Vagina (tissue), 2 donors: ENCODE results near the gene SLC19A1. TPM values are rescaled to one million over a fixed set of nuclear protein-coding genes. Genes with fewer than 3 reads are reported as not detected.

ENCODE experiments used
- DNase-seq, 2 donors: peaks; one replicate each; pipeline ENCODE4 v3.0.0-alpha.2; 2017; ENCODE audit errors: extremely low spot score in 2 of 2
- H3K27ac ChIP-seq: fragments of 200-600 bp; sonication (generic); one replicate; pipeline ENCODE4 v1.5.1; 2019
- H3K27me3 ChIP-seq: fragments of 200-600 bp; sonication (generic); one replicate; pipeline ENCODE4 v1.5.1; 2019
- H3K36me3 ChIP-seq, 2 donors: fragments of 200-600 bp; sonication (generic); one replicate each; pipeline ENCODE4 v1.5.1; 2017 to 2019
- H3K4me1 ChIP-seq: fragments of 200-600 bp; sonication (generic); one replicate; pipeline ENCODE4 v1.5.1; 2019
- H3K4me3 ChIP-seq, 2 donors: fragments of 200-600 bp; sonication (generic); 1 replicate in 1 of 2; 2 replicates in 1 of 2; pipeline ENCODE4 v1.5.1; 2016 to 2019
- H3K9me3 ChIP-seq: fragments of 200-600 bp; sonication (generic); one replicate; pipeline ENCODE4 v1.5.1; 2019
- CTCF ChIP-seq, 3 experiments: fragments of 450-650 bp in 2 of 3; fragments of 200-600 bp in 1 of 3; sonication (generic) in 1 of 3; IDR thresholded peaks; one replicate each; pipeline ENCODE4 v1.5.1; 2017 to 2019; ENCODE audit warnings: antibody characterized with exemption in 3 of 3, mild to moderate bottlenecking in 2 of 3, moderate library complexity in 2 of 3
- POLR2A ChIP-seq, 2 donors: fragments of 450-650 bp; IDR thresholded peaks; one replicate each; pipeline ENCODE4 v1.6.1; 2017; ENCODE audit warnings: antibody characterized with exemption in 2 of 2, mild to moderate bottlenecking in 2 of 2, moderate library complexity in 2 of 2
- POLR2AphosphoS5 ChIP-seq, 2 donors: sonication (generic); formaldehyde crosslinking; IDR thresholded peaks; one replicate each; pipeline ENCODE4 v1.9.0; 2017; ENCODE audit warnings: antibody characterized with exemption in 2 of 2, mild to moderate bottlenecking in 2 of 2, low read depth in 1 of 2; ENCODE audit not compliant: insufficient read depth in 1 of 2
- intact Hi-C: fragments of 100-400 bp; cut with DNase I; formaldehyde crosslinking; loops from one replicate; pipeline ENCODE4 v1.15.1; 2023
- total RNA-seq: library from RNA; depleted of rRNA; stranded (reverse); fragments of >200 nt; gene quantifications from one replicate; pipeline ENCODE4 v1.2.3, GENCODE V29; 2016

Gene SLC19A1
- total RNA-seq, 1 donor from 2014 or later = 4.9 TPM

DNA sequence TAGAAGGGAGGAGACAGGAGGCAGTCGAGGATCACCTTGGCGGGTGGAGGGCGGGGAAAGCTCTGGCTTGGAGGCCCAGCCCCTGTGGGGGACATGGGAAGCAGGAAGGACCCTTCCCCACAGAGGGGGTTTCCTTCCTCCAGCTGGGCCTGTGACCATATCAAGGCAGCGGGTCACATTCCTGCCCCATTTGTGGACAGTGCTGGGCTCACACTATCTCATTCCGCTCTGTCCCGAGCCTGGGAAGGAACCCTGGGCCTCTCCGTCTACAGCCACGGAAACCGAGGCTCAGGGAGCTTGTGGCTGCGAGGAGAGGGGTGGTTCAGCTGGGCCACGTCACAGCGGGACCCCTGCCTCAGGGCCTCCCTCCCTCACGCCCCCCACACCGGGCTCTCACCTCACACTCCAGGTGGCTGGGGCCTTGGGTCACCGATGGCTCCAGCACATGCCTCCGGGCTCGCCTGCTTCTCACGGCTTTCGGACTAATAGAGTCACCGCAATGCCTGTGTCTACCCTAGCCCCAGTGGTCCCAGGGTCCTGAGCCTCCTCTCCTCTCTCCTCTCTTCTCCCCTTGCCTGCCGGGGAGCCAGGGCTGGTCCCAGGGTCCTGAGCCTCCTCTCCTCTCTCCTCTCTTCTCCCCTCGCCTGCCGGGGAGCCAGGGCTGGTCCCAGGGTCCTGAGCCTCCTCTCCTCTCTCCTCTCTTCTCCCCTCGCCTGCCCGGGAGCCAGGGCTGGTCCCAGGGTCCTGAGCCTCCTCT is 56.4 kb downstream of the SLC19A1 start:
- intact Hi-C loops = no loop called here

GRCh38 chr21:45484318-45484717 is 57.9 kb downstream of the SLC19A1 start:
- intact Hi-C loops = no loop called here
- Histone ChIP-seq H3K27ac (no peak overlapping the region), H3K36me3 (peaks cover 0 to 21% of the 10 kb centered on the region in 2 donors), H3K27me3 (no peaks in the 10 kb centered on the region), H3K4me1 (peaks cover 5% of the 10 kb centered on the region), H3K4me3 (no peak overlapping the region), H3K9me3 (no peaks in the 10 kb centered on the region)
- no peak for DNase-seq
- TF ChIP-seq POLR2AphosphoS5 (IDR thresholded peaks at IDR 0.05; ENCODE audit: insufficient read depth in 1 of 2, low read depth in 1 of 2) (no peak), CTCF (IDR thresholded peaks at IDR 0.05) (no peak), POLR2A (IDR thresholded peaks at IDR 0.05) (no peak)

More for the DNA sequence above, 56.4 kb downstream of the SLC19A1 start:
- H3K36me3 ChIP-seq = peaks cover 0 to 16% of the 10 kb centered on the region in 2 donors
- no peak for TF ChIP-seq CTCF (IDR thresholded peaks at IDR 0.05)
- TF ChIP-seq POLR2AphosphoS5 (IDR thresholded peaks at IDR 0.05; ENCODE audit: insufficient read depth in 1 of 2, low read depth in 1 of 2) = no peak
- no peak for TF ChIP-seq POLR2A (IDR thresholded peaks at IDR 0.05)
- H3K4me1 ChIP-seq = peaks cover 5% of the 10 kb centered on the region
- H3K27ac ChIP-seq = no peak overlapping the region
- DNase-seq = no peak
- no peaks in the 10 kb centered on the region for H3K27me3 ChIP-seq
- no peaks in the 10 kb centered on the region for H3K9me3 ChIP-seq
- no peak overlapping the region for H3K4me3 ChIP-seq

- TF ChIP-seq POLR2AphosphoS5 (IDR thresholded peaks at IDR 0.05; ENCODE audit: insufficient read depth in 1 of 2, low read depth in 1 of 2) = peak in 1 of 2 donors; percentile 16
- TF ChIP-seq CTCF (IDR thresholded peaks at IDR 0.05) = no peak
- no peak for TF ChIP-seq POLR2A (IDR thresholded peaks at IDR 0.05)
- Histone ChIP-seq H3K27ac (no peak overlapping the region), H3K4me3 (no peak overlapping the region), H3K9me3 (no peaks in the 10 kb centered on the region), H3K27me3 (no peaks in the 10 kb centered on the region), H3K36me3 (peaks cover 0 to 28% of the 10 kb centered on the region in 2 donors), H3K4me1 (peaks cover 5% of the 10 kb centered on the region)
- intact Hi-C loops = no loop called here
- DNase-seq = no peak
Measured at GRCh38 chr21:45482899-45483821, 59.1 kb downstream of the SLC19A1 start.

DNA sequence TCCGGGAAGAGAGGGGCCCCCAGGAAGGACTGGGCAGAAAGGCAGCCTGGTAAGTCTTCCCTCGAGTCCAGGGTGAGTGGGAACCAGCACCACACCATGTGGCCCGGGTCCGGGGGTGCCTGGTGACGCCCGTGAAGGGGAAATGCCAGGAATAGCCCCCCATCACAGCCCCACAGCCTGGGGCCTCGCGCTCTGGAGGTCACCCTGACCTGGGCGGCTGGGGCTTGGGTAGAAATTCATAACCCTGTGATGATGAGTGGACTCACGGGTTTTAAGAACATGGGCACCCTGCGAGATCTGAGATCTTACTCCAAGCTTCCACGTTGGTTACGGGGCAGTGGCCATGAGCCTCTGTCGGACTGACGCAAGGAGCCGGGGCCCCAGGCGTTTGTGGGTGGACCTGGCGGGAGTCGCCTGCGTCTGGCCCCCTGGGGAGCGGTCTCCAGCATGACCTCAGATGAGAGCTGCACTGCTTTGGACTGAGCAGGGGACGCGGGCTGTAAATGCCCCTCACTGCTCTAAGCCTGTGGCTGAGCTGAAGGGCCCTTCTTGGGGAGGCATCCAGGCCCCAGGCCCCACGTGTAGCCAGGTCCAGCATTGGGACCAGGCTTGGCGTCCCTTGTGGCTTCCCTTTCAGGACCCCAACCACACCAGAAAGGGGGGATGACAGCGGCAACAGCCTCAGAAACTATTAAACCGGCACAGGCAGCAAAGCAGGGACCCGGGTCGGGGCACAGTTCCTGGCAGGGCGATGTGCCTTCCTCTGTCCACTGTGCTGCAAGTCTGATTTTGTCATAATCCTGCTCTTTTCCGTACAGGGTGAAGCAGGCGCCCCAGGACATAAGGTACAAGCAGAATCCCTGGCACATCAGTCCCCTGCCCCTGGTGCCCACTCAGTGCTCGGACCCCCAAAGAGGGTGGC is 60.0 kb downstream of the SLC19A1 start:
- Histone ChIP-seq H3K9me3 (no peaks in the 10 kb centered on the region), H3K4me1 (peaks cover 5% of the 10 kb centered on the region), H3K4me3 (no peak overlapping the region), H3K27me3 (no peaks in the 10 kb centered on the region), H3K27ac (no peak overlapping the region), H3K36me3 (peaks cover 0 to 26% of the 10 kb centered on the region in 2 donors)
- no peak for TF ChIP-seq CTCF (IDR thresholded peaks at IDR 0.05)
- peak in 1 of 2 donors; percentile 1 for TF ChIP-seq POLR2AphosphoS5 (IDR thresholded peaks at IDR 0.05; ENCODE audit: insufficient read depth in 1 of 2, low read depth in 1 of 2)
- TF ChIP-seq POLR2A (IDR thresholded peaks at IDR 0.05) = no peak
- intact Hi-C loops = no loop called here
- no peak for DNase-seq
